IMR-90 (cell line): ENCODE measurements around the gene PDE6A. TPM values are rescaled to one million over a fixed set of nuclear protein-coding genes. Genes with fewer than 3 reads are reported as not detected.

Source experiments
- ATAC-seq: fragments of 200-7000 bp; cut with Tn5 transposase; 2 replicates; pipeline ENCODE4 v1.9.1; 2020; ENCODE audit warnings: low read depth, mild to moderate bottlenecking, moderate library complexity
- BruUV-seq: library from RNA; stranded (reverse); fragments of 400-500 nt; replicated peaks from 2 replicates; lab custom pipeline; 2021; lab: Mats Ljungman, UMichigan
- CTCF ChIA-PET: fragments of 300-600 bp; formaldehyde crosslinking; extraction: SDS; loops from one replicate; lab custom pipeline; 2021; ENCODE audit warnings: antibody characterized with exemption; lab: Yijun Ruan, JAX
- POLR2A ChIA-PET: fragments of 300-600 bp; sonication (Branson Sonifier 250); formaldehyde crosslinking; loops from one replicate; lab custom pipeline; 2022; ENCODE audit warnings: antibody characterized with exemption; ENCODE audit not compliant: unreplicated experiment; lab: Charles Lee
- DNase-seq: peaks from one replicate; pipeline ENCODE4 v3.0.0; 2013
- H2AFZ ChIP-seq: replicated peaks from 2 replicates; pipeline ENCODE3; 2013; ENCODE audit warnings: low read length, mild to moderate bottlenecking; ENCODE audit not compliant: poor library complexity
- H2AK5ac ChIP-seq: 2 replicates; pipeline ENCODE4 v1.6.1; 2013; ENCODE audit warnings: low read depth, low read length, inconsistent platforms
- H2AK9ac ChIP-seq: replicated peaks from 2 replicates; pipeline ENCODE3; 2013; ENCODE audit warnings: mild to moderate bottlenecking, low read depth, low read length, moderate library complexity; ENCODE audit not compliant: poor library complexity
- H2BK120ac ChIP-seq: 2 replicates; pipeline ENCODE4 v1.6.1; 2013; ENCODE audit warnings: low read depth, low read length, inconsistent platforms
- H2BK15ac ChIP-seq: 3 replicates; pipeline ENCODE4 v1.6.1; 2013; ENCODE audit warnings: low read depth, low read length, inconsistent platforms
- H2BK20ac ChIP-seq: 2 replicates; pipeline ENCODE4 v1.6.1; 2013; ENCODE audit warnings: low read depth, mild to moderate bottlenecking, inconsistent platforms, low read length, moderate library complexity
- H2BK5ac ChIP-seq: 2 replicates; pipeline ENCODE4 v1.6.1; 2013; ENCODE audit warnings: mild to moderate bottlenecking, low read depth, low read length, inconsistent platforms; ENCODE audit not compliant: poor library complexity, severe bottlenecking
- H3K14ac ChIP-seq: replicated peaks from 2 replicates; pipeline ENCODE4 v1.6.1; 2013; ENCODE audit warnings: low read depth, low read length, inconsistent platforms
- H3K18ac ChIP-seq: 2 replicates; pipeline ENCODE4 v1.6.1; 2013; ENCODE audit warnings: low read depth, low read length, control low read depth
- H3K23ac ChIP-seq: 2 replicates; pipeline ENCODE4 v1.6.1; 2013; ENCODE audit warnings: low read depth, low read length, inconsistent platforms
- H3K27ac ChIP-seq: 2 replicates; pipeline ENCODE4 v1.5.1; 2013; ENCODE audit warnings: mild to moderate bottlenecking, control low read depth, low read length; ENCODE audit not compliant: insufficient read depth
- H3K27me3 ChIP-seq: 2 replicates; pipeline ENCODE4 v1.6.1; 2013; ENCODE audit warnings: low read length; ENCODE audit not compliant: control insufficient read depth, insufficient read depth
- H3K36me3 ChIP-seq: 2 replicates; pipeline ENCODE4 v1.6.1; 2013; ENCODE audit warnings: low read length, mixed read lengths; ENCODE audit not compliant: control insufficient read depth, insufficient read depth
- H3K4ac ChIP-seq: 2 replicates; pipeline ENCODE4 v1.6.1; 2013; ENCODE audit warnings: low read depth, low read length, inconsistent platforms
- H3K4me1 ChIP-seq: 2 replicates; pipeline ENCODE4 v1.6.1; 2013; ENCODE audit warnings: low read length, mixed read lengths; ENCODE audit not compliant: control insufficient read depth, insufficient read depth
- H3K4me2 ChIP-seq: 2 replicates; pipeline ENCODE4 v1.6.1; 2013; ENCODE audit warnings: low read depth, mild to moderate bottlenecking, control low read depth, low read length, moderate library complexity
- H3K4me3 ChIP-seq: 2 replicates; pipeline ENCODE4 v1.5.1; 2013; ENCODE audit warnings: low read depth, mild to moderate bottlenecking, control low read depth, low read length, moderate library complexity; ENCODE audit not compliant: insufficient read depth
- H3K56ac ChIP-seq: 2 replicates; pipeline ENCODE4 v1.6.1; 2013; ENCODE audit warnings: low read length, inconsistent platforms; ENCODE audit not compliant: insufficient read depth; ENCODE audit errors: extremely low read depth
- H3K79me1 ChIP-seq, 2 experiments: 2 replicates each; pipeline ENCODE4 v1.6.1; 2013; ENCODE audit warnings: low read length in 2 of 2, inconsistent platforms in 1 of 2, low read depth in 1 of 2
- H3K9ac ChIP-seq: 2 replicates; pipeline ENCODE4 v1.6.1; 2013; ENCODE audit warnings: low read depth, low read length, control low read depth
- H3K9me1 ChIP-seq: 2 replicates; pipeline ENCODE4 v1.6.1; 2013; ENCODE audit warnings: low read length, inconsistent platforms; ENCODE audit not compliant: insufficient read depth
- H3K9me3 ChIP-seq: 2 replicates; pipeline ENCODE4 v1.6.1; 2013; ENCODE audit warnings: low read length; ENCODE audit not compliant: control insufficient read depth, insufficient read depth
- H4K20me1 ChIP-seq: 2 replicates; pipeline ENCODE4 v1.6.1; 2013; ENCODE audit warnings: low read length, inconsistent platforms; ENCODE audit not compliant: insufficient read depth
- H4K5ac ChIP-seq: 2 replicates; pipeline ENCODE4 v1.6.1; 2013; ENCODE audit warnings: mild to moderate bottlenecking, low read depth, low read length, control low read depth
- H4K8ac ChIP-seq, 2 experiments: 2 replicates each; pipeline ENCODE4 v1.6.1; 2013; ENCODE audit warnings: low read depth in 2 of 2, low read length in 2 of 2, control low read depth in 1 of 2, inconsistent platforms in 1 of 2
- H4K91ac ChIP-seq: 2 replicates; pipeline ENCODE4 v1.6.1; 2013; ENCODE audit warnings: low read depth, low read length, inconsistent platforms; ENCODE audit not compliant: insufficient read depth
- BHLHE40 ChIP-seq: fragments of 150-350 bp; IDR thresholded peaks from 2 replicates; pipeline ENCODE4 v1.6.1; 2016; ENCODE audit warnings: mild to moderate bottlenecking, low read depth, low read length
- CEBPB ChIP-seq: IDR thresholded peaks from 2 replicates; pipeline ENCODE4 v1.6.1; 2012; ENCODE audit warnings: low read depth, low read length, improper control_type of control experiment
- CHD1 ChIP-seq: IDR thresholded peaks from 2 replicates; pipeline ENCODE4 v1.6.1; 2012; ENCODE audit warnings: low read depth, low read length, improper control_type of control experiment
- NFE2L2 ChIP-seq: fragments of 150-350 bp; IDR thresholded peaks from 2 replicates; pipeline ENCODE4 v1.6.1; 2016; ENCODE audit warnings: low read depth, mild to moderate bottlenecking, low read length
- RAD21 ChIP-seq: IDR thresholded peaks from 2 replicates; pipeline ENCODE4 v1.6.1; 2012; ENCODE audit warnings: low read length, improper control_type of control experiment
- USF2 ChIP-seq: fragments of 150-350 bp; IDR thresholded peaks from 2 replicates; pipeline ENCODE4 v1.6.1; 2017; ENCODE audit warnings: mild to moderate bottlenecking, antibody characterized with exemption, low read length, low read depth
- WGBS, 2 experiments: methylation state at CpG; one replicate each; pipeline versions ENCODE4 v1.1.5 to v1.1.7; 2013; ENCODE audit warnings: missing lambda C conversion rate in 2 of 2; ENCODE audit not compliant: insufficient read length in 1 of 2; ENCODE audit errors: extremely low coverage in 2 of 2; 5-methylcytosine and 5-hydroxymethylcytosine counted together
- dilution Hi-C: fragments of 300-500 bp; cut with HindIII; formaldehyde crosslinking; loops from one replicate; pipeline ENCODE4 v1.14.3; 2018; ENCODE audit warnings: low sequenced_read_pairs; ENCODE audit not compliant: unreplicated experiment
- in situ Hi-C: fragments of 300-500 bp; cut with MboI; formaldehyde crosslinking; loops from 3 replicates; pipeline ENCODE4 v1.14.3; 2019; ENCODE audit warnings: low sequenced_read_pairs, inconsistent platforms, mixed read lengths
- intact Hi-C: fragments of 100-400 bp; cut with micrococcal nuclease; formaldehyde crosslinking; loops from 2 replicates; pipeline ENCODE4 v1.10.0; 2022
- polyA plus RNA-seq, 3 experiments: library from polyadenylated mRNA; depleted of rRNA; stranded (reverse); fragments of >200 nt; gene quantifications; 2 replicates each; pipeline ENCODE4 v1.2.3, GENCODE V29; 2012; ENCODE audit warnings: low replicate concordance in 1 of 3
- total RNA-seq: library from RNA; depleted of rRNA; stranded (reverse); fragments of >200 nt; gene quantifications from 2 replicates; pipeline ENCODE4 v1.2.3, GENCODE V29; 2012

PDE6A gene
- total and polyA plus RNA-seq, 2 of the 4 experiments (the other 2 are of a cell fraction): not detected

GRCh38 chr5:149810856-149811255, 133.7 kb downstream of the PDE6A start:
- Histone ChIP-seq H3K27me3 (peaks cover 29% of the 10 kb centered on the region), H3K4me2 (no peak overlapping the region), H3K56ac (no peak overlapping the region), H3K14ac (no peak overlapping the region), H2BK120ac (no peak overlapping the region), H3K4me3 (no peak overlapping the region), H3K36me3 (no peaks in the 10 kb centered on the region), H2BK15ac (no peak overlapping the region), H3K79me1 (no peaks in the 10 kb centered on the region), H2AK5ac (no peak overlapping the region), H4K8ac (no peak overlapping the region), H4K91ac (no peak overlapping the region), H3K9me1 (peaks cover 4% of the 10 kb centered on the region; the same call in 1 of the 2 replicates), H3K27ac (no peak overlapping the region), H4K20me1 (no peaks in the 10 kb centered on the region), H3K18ac (no peak overlapping the region), H3K23ac (no peak overlapping the region), H2AK9ac (no peak overlapping the region), H2AFZ (no peak overlapping the region), H3K9ac (no peak overlapping the region), H2BK5ac (no peak overlapping the region), H3K4ac (no peak overlapping the region), H4K5ac (no peak overlapping the region), H2BK20ac (no peak overlapping the region), H3K9me3 (no peaks in the 10 kb centered on the region), H3K4me1 (peaks cover 8% of the 10 kb centered on the region)
- no CpG with 5 or more reads among the region's 6 CpGs for WGBS, 2 experiments
- BruUV-seq: no TSS peak
- CTCF ChIA-PET: no interaction called here
- in situ Hi-C loops: no loop called here
- no peak for TF ChIP-seq USF2
- TF ChIP-seq CEBPB: no peak
- no peak for TF ChIP-seq NFE2L2
- TF ChIP-seq CHD1: no peak
- no peak for TF ChIP-seq BHLHE40
- no peak for TF ChIP-seq RAD21
- POLR2A ChIA-PET: no interaction called here
- intact Hi-C loops: no loop called here
- ATAC-seq (no peak), DNase-seq (no peak)
- dilution Hi-C loops: no loop called here
